Loucy (cell line): ENCODE data around the gene RAB3GAP1.

Source experiments
- H2AFZ ChIP-seq: fragments of 200-600 bp; sonication (generic); 2 replicates; pipeline ENCODE4 v1.6.0; 2016; ENCODE audit warnings: antibody characterized with exemption, mild to moderate bottlenecking, low read length, moderate library complexity
- H3F3A ChIP-seq: fragments of 200-600 bp; 2 replicates; pipeline ENCODE4 v1.6.0; 2016; ENCODE audit warnings: antibody characterized with exemption, low read depth, mild to moderate bottlenecking
- H3K27me3 ChIP-seq: fragments of 200-600 bp; sonication (generic); 2 replicates; pipeline ENCODE4 v1.6.1; 2014; ENCODE audit warnings: low read length, mild to moderate bottlenecking; ENCODE audit not compliant: insufficient read depth, poor library complexity, severe bottlenecking
- H3K36me3 ChIP-seq: fragments of 200-600 bp; sonication (generic); 2 replicates; pipeline ENCODE4 v1.6.1; 2016; ENCODE audit warnings: low read length; ENCODE audit not compliant: insufficient read depth
- H3K4me1 ChIP-seq: fragments of 200-600 bp; sonication (generic); 2 replicates; pipeline ENCODE4 v1.5.1; 2014; ENCODE audit warnings: low read length, mild to moderate bottlenecking; ENCODE audit not compliant: insufficient read depth, poor library complexity, severe bottlenecking
- H3K4me2 ChIP-seq: fragments of 200-600 bp; sonication (generic); 2 replicates; pipeline ENCODE4 v1.6.0; 2014; ENCODE audit warnings: antibody characterized with exemption, low read length, low read depth, mild to moderate bottlenecking; ENCODE audit not compliant: poor library complexity, severe bottlenecking
- H3K4me3 ChIP-seq: fragments of 200-600 bp; sonication (generic); 2 replicates; pipeline ENCODE4 v1.5.1; 2014; ENCODE audit warnings: low read length, mild to moderate bottlenecking, mixed read lengths; ENCODE audit not compliant: poor library complexity, severe bottlenecking
- H3K79me2 ChIP-seq: fragments of 200-600 bp; sonication (generic); 2 replicates; pipeline ENCODE4 v1.6.1; 2014; ENCODE audit warnings: low read length; ENCODE audit not compliant: insufficient read depth
- H3K9ac ChIP-seq: fragments of 200-600 bp; sonication (generic); 2 replicates; pipeline ENCODE4 v1.6.0; 2014; ENCODE audit warnings: mild to moderate bottlenecking, low read depth, low read length, moderate library complexity; ENCODE audit not compliant: poor library complexity, severe bottlenecking
- H3K9me2 ChIP-seq: fragments of 200-600 bp; sonication (generic); replicated peaks from 2 replicates; pipeline ENCODE4 v1.6.1; 2016; ENCODE audit warnings: low read depth, low read length, mixed read lengths
- H3K9me3 ChIP-seq: fragments of 200-600 bp; sonication (generic); 2 replicates; pipeline ENCODE4 v1.6.1; 2014; ENCODE audit warnings: mild to moderate bottlenecking, antibody characterized with exemption, low read length, low read depth; ENCODE audit not compliant: insufficient read depth
- H4K20me1 ChIP-seq: fragments of 200-600 bp; sonication (generic); 2 replicates; pipeline ENCODE4 v1.6.0; 2014; ENCODE audit warnings: antibody characterized with exemption, low read length, mild to moderate bottlenecking; ENCODE audit not compliant: insufficient read depth, poor library complexity, severe bottlenecking
- CTCF ChIP-seq: fragments of 200-600 bp; sonication (generic); conservative IDR thresholded peaks from 2 replicates; pipeline ENCODE4 v1.5.1; 2014; ENCODE audit warnings: mild to moderate bottlenecking, antibody characterized with exemption, low read length
- EZH2phosphoT487 ChIP-seq: fragments of 200-600 bp; IDR thresholded peaks from 2 replicates; pipeline ENCODE4 v1.6.1; 2018; ENCODE audit warnings: antibody characterized with exemption, mild to moderate bottlenecking, moderate library complexity, borderline replicate concordance

RAB3GAP1 gene

DNA sequence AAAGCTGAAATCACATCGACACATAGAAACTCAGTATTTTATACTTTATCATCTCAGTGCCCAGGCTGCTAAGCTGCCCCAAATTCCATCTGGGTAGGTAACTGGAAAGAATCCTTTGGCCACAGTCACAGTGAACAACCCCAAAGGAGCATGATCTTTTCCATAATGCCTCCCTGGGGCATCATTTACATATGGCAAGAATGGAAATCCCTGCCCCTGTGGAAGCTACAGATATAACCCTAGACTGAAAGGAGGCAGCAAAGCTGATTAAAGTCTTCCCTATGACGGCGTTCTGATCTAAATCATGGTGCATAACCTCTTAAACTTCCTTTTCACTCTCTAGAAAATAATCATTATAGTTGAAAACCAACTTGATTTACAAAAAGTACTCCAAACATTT, 46.3 kb upstream of the RAB3GAP1 start:
- H3K27me3 ChIP-seq, result no peaks in the 10 kb centered on the region
- no peak overlapping the region for H3K4me3 ChIP-seq
- no peaks in the 10 kb centered on the region for H3K79me2 ChIP-seq
- no peaks in the 10 kb centered on the region for H3K36me3 ChIP-seq
- H3F3A ChIP-seq, result no peaks in the 10 kb centered on the region
- no peak overlapping the region for H2AFZ ChIP-seq
- H4K20me1 ChIP-seq, result no peaks in the 10 kb centered on the region
- TF ChIP-seq EZH2phosphoT487 (no peak), CTCF (no peak)
- H3K4me2 ChIP-seq, result no peak overlapping the region
- no peak overlapping the region for H3K9ac ChIP-seq
- no peaks in the 10 kb centered on the region for H3K9me2 ChIP-seq
- H3K9me3 ChIP-seq, result no peaks in the 10 kb centered on the region
- no peaks in the 10 kb centered on the region for H3K4me1 ChIP-seq

DNA sequence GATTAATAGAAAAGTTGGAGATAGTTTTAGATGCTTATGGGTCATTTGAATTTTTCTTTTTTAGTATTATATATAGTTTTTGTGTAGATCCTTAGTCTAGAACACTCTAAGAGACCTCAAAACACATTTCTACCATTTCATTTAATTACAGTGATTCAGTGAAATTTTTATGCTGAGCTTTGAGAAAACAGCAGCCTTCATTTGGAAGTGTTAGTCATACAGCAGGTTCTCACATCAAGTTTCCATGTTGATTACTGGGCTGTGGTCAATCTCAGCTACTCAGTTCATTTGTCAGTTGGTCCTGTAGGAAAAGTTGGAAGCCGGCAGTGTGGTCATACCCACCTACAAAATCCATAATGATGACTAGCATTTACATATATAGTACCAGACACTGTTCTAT, 42.8 kb upstream of the RAB3GAP1 start:
- Histone ChIP-seq H3K9ac (no peak overlapping the region), H3K79me2 (no peaks in the 10 kb centered on the region), H3K4me3 (no peak overlapping the region), H3K9me2 (no peaks in the 10 kb centered on the region), H3K36me3 (no peaks in the 10 kb centered on the region), H3K9me3 (no peaks in the 10 kb centered on the region), H3F3A (no peaks in the 10 kb centered on the region), H3K4me1 (no peaks in the 10 kb centered on the region), H4K20me1 (no peaks in the 10 kb centered on the region), H2AFZ (no peak overlapping the region), H3K4me2 (no peak overlapping the region), H3K27me3 (no peaks in the 10 kb centered on the region)
- TF ChIP-seq CTCF (no peak), EZH2phosphoT487 (no peak)

DNA sequence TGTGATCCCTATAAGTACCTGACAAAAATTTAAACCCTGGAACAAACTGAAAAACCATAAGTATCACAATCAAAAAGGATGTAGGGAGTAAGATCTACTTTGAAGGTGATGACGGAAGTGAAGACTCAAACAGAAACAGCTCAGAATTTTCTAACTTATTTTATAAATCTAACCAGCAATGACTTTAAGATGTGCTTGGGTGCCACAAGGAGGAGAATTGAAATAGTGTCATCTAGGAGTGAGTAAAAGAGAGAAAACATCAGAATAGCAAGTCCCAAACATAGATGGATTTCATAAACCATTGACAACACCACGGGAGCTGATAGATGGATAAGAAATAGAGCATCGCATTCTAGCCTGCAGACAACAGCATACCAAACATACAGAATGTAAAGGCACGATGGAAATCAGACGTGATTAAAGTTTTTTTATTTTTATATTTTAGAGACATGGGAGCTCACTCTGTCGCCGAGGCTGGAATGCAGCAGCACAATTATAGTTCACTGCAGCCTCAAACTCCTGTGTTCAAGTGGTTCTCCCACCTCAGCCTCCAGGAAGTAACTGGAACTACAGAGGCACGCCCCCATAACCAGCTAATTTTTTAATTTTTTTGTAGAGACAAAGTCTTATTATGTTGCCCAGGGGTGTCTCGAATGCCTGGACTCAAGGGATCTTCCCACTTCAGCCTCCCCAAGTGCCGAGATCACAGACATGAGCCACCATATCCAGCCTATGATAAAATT, 41.7 kb upstream of the RAB3GAP1 start:
- no peaks in the 10 kb centered on the region for H4K20me1 ChIP-seq
- no peaks in the 10 kb centered on the region for H3K9me3 ChIP-seq
- H3K9me2 ChIP-seq, result no peaks in the 10 kb centered on the region
- no peaks in the 10 kb centered on the region for H3K4me1 ChIP-seq
- no peak overlapping the region for H3K4me3 ChIP-seq
- no peaks in the 10 kb centered on the region for H3F3A ChIP-seq
- TF ChIP-seq CTCF (no peak), EZH2phosphoT487 (no peak)
- H3K79me2 ChIP-seq, result no peaks in the 10 kb centered on the region
- H2AFZ ChIP-seq, result no peak overlapping the region
- H3K27me3 ChIP-seq, result no peaks in the 10 kb centered on the region
- no peaks in the 10 kb centered on the region for H3K36me3 ChIP-seq
- H3K9ac ChIP-seq, result no peak overlapping the region
- no peak overlapping the region for H3K4me2 ChIP-seq
